Measurements from ENCODE around the gene CDKN1A.

CDKN1A gene

DNA sequence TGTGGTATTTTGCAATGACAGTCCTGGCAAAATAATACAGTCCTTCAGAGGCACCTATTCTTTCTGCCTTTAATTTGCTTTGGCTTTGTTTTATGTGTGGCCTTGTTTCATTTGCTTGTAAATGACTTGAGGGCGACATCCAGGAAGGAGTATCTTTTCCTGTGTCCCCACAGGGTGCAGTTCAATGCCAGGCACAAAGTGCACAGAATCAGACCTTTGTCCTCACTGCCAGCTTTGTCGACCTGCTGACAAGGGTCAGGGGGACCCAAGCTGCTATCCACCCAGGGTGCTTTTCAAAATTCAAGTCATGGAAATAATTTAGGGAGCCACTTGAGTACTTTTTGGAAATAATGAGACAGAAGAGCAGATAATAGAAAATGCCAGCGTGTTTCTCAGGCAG is 37.0 kb upstream of the CDKN1A start:
- DNase-seq, result no peak
- no peak overlapping the region for H2BK120ac ChIP-seq (ENCODE audit: low read depth, low read length)
- H2AK5ac ChIP-seq (ENCODE audit: low read length), result no peak overlapping the region
- H3K56ac ChIP-seq (ENCODE audit: low read length), result no peak overlapping the region
- no peak overlapping the region for H4K5ac ChIP-seq (ENCODE audit: low read length)
- H3K4me1 ChIP-seq (ENCODE audit: control insufficient read depth, low read depth, low read length), result no peaks in the 10 kb centered on the region
- H3K4me3 ChIP-seq (ENCODE audit: low read length), result no peak overlapping the region
- no peak overlapping the region for H2BK5ac ChIP-seq (ENCODE audit: low read length)
- WGBS (ENCODE audit: extremely low coverage, insufficient coverage, low lambda C conversion rate), result no CpG with 5 or more reads among the region's 3 CpGs
- no peak overlapping the region for H3K9ac ChIP-seq (ENCODE audit: low read length)
- no peak overlapping the region for H3K23ac ChIP-seq (ENCODE audit: low read length)
- no peak overlapping the region for H3K4me2 ChIP-seq (ENCODE audit: low read length)
- no peaks in the 10 kb centered on the region for H3K27me3 ChIP-seq (ENCODE audit: insufficient read depth, low read length, poor library complexity)
- no peak overlapping the region for H4K8ac ChIP-seq (ENCODE audit: low read depth, low read length)
- no peak overlapping the region for H3K4ac ChIP-seq (ENCODE audit: low read depth, low read length)
- H3K79me1 ChIP-seq (ENCODE audit: low read length), result no peaks in the 10 kb centered on the region
- H3K36me3 ChIP-seq (ENCODE audit: control insufficient read depth, insufficient read depth, low read length), result no peaks in the 10 kb centered on the region
- H2BK15ac ChIP-seq (replicated peaks; ENCODE audit: low read depth), result no peak overlapping the region
- no peak overlapping the region for H3K27ac ChIP-seq (ENCODE audit: low read depth, low read length)
- H3K79me2 ChIP-seq (ENCODE audit: control insufficient read depth, insufficient read depth, low read length), result no peaks in the 10 kb centered on the region
- no peak overlapping the region for H3K18ac ChIP-seq (ENCODE audit: low read length)

DNA sequence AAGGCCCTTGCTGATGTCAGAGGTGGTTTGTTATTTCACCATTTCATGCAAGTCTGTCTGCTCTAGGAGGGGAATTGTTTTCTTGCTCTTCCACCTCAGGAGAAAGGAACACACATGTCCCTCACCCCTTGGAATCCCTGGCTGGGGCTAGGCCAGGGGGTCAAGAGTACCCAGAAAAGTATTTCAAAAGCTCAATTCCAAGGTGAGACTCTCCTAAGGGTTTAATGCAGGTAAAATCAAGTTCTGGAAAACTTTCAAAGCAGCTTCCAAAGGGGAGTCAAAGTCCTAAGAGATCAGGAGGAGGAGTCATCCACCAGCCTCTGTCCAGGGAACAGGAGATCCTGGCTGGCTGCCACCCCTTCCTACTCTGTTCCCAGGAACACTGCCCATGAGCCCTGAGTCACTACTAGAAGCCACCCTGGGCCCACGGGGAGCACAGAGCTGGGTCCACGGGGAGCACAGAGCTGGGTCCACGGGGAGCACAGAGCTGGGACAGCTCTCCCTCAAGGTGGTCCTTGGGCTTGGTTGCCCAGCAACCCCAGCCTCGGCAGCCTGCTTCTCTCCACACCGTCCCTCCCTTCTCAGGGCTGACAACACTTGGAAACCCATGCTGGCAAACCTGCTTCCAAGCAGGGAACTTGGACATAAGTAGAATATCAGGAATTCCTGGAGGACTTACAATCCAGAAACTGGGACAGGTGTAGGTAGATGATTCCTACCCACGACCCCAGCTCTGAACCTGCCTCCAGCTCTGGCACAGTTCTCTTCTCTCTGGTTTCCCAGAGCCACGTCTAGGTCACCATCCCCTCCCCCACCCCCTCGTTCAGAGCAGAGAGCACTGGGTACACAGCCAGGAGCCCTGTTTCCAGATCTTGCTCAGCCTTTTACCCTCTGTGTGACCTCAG is 35.3 kb upstream of the CDKN1A start:
- Histone ChIP-seq H3K4me1 (ENCODE audit: control insufficient read depth, low read depth, low read length) (no peaks in the 10 kb centered on the region), H3K27ac (ENCODE audit: low read depth, low read length) (no peak overlapping the region), H3K9ac (ENCODE audit: low read length) (no peak overlapping the region), H3K4me2 (ENCODE audit: low read length) (no peak overlapping the region), H4K8ac (ENCODE audit: low read depth, low read length) (no peak overlapping the region), H3K4ac (ENCODE audit: low read depth, low read length) (no peak overlapping the region), H3K36me3 (ENCODE audit: control insufficient read depth, insufficient read depth, low read length) (no peaks in the 10 kb centered on the region), H2AK5ac (ENCODE audit: low read length) (no peak overlapping the region), H3K79me2 (ENCODE audit: control insufficient read depth, insufficient read depth, low read length) (no peaks in the 10 kb centered on the region), H2BK15ac (replicated peaks; ENCODE audit: low read depth) (no peak overlapping the region), H3K18ac (ENCODE audit: low read length) (no peak overlapping the region), H2BK5ac (ENCODE audit: low read length) (no peak overlapping the region), H2BK120ac (ENCODE audit: low read depth, low read length) (no peak overlapping the region), H3K27me3 (ENCODE audit: insufficient read depth, low read length, poor library complexity) (no peaks in the 10 kb centered on the region), H3K4me3 (ENCODE audit: low read length) (no peak overlapping the region), H3K23ac (ENCODE audit: low read length) (no peak overlapping the region), H3K79me1 (ENCODE audit: low read length) (no peaks in the 10 kb centered on the region), H3K56ac (ENCODE audit: low read length) (no peak overlapping the region), H4K5ac (ENCODE audit: low read length) (no peak overlapping the region)
- no CpG with 5 or more reads among the region's 8 CpGs for WGBS (ENCODE audit: extremely low coverage, insufficient coverage, low lambda C conversion rate)
- DNase-seq, result no peak

DNA sequence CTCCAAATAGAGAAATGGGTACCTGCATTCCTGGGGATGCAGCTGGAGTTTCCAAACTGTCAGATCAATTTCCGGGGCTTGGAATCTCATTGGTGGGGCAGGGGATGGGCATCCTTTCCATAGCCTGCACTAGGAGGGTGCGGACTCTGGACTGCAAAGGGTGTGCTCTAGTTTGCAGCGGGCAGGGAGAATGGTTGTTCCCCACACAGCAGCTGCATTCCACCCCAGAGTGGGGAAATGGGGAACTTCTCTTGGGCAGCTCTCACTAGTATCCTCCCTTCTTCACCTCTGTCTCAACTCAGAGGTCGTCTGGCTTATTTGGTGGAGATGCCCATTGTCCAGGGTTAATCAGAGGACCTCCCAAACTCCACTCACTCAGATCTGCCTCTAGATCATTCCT is 34.5 kb upstream of the CDKN1A start:
- Histone ChIP-seq H3K27ac (ENCODE audit: low read depth, low read length) (no peak overlapping the region), H2BK5ac (ENCODE audit: low read length) (no peak overlapping the region), H3K4me2 (ENCODE audit: low read length) (no peak overlapping the region), H2BK15ac (replicated peaks; ENCODE audit: low read depth) (no peak overlapping the region), H3K56ac (ENCODE audit: low read length) (no peak overlapping the region), H3K4me3 (ENCODE audit: low read length) (no peak overlapping the region), H3K18ac (ENCODE audit: low read length) (no peak overlapping the region), H3K79me1 (ENCODE audit: low read length) (no peaks in the 10 kb centered on the region), H3K9ac (ENCODE audit: low read length) (no peak overlapping the region), H4K8ac (ENCODE audit: low read depth, low read length) (no peak overlapping the region), H4K5ac (ENCODE audit: low read length) (no peak overlapping the region), H3K27me3 (ENCODE audit: insufficient read depth, low read length, poor library complexity) (no peaks in the 10 kb centered on the region), H2BK120ac (ENCODE audit: low read depth, low read length) (no peak overlapping the region), H3K4me1 (ENCODE audit: control insufficient read depth, low read depth, low read length) (no peaks in the 10 kb centered on the region), H3K4ac (ENCODE audit: low read depth, low read length) (no peak overlapping the region), H3K36me3 (ENCODE audit: control insufficient read depth, insufficient read depth, low read length) (no peaks in the 10 kb centered on the region), H3K23ac (ENCODE audit: low read length) (no peak overlapping the region), H3K79me2 (ENCODE audit: control insufficient read depth, insufficient read depth, low read length) (no peaks in the 10 kb centered on the region), H2AK5ac (ENCODE audit: low read length) (no peak overlapping the region)
- DNase-seq, result no peak
- no CpG with 5 or more reads among the region's 4 CpGs for WGBS (ENCODE audit: extremely low coverage, insufficient coverage, low lambda C conversion rate)

DNA sequence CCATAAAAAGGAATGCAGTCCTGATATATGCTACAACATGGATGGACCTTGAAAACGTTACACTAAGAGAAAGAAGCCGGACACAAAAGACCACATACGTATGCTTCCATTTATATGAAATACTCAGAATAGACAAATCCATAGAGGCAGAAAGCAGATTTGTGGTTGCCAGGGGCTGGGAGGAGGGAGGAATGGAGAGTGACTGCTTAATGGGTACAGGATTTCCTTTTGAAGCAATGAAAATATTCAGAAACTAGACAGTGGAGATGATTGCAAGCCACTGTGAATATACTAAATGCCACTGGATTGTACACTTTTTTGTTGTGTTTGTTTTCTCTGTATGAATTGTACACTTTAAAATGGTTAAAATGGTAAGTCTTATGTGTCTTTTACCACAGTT is 29.4 kb upstream of the CDKN1A start:
- DNase-seq, result no peak
- Histone ChIP-seq H4K8ac (ENCODE audit: low read depth, low read length) (no peak overlapping the region), H3K36me3 (ENCODE audit: control insufficient read depth, insufficient read depth, low read length) (no peaks in the 10 kb centered on the region), H3K4me2 (ENCODE audit: low read length) (no peak overlapping the region), H3K23ac (ENCODE audit: low read length) (no peak overlapping the region), H3K79me1 (ENCODE audit: low read length) (no peaks in the 10 kb centered on the region), H3K4ac (ENCODE audit: low read depth, low read length) (no peak overlapping the region), H4K5ac (ENCODE audit: low read length) (no peak overlapping the region), H3K27ac (ENCODE audit: low read depth, low read length) (no peak overlapping the region), H3K4me1 (ENCODE audit: control insufficient read depth, low read depth, low read length) (peaks cover 4% of the 10 kb centered on the region), H3K9ac (ENCODE audit: low read length) (no peak overlapping the region), H2AK5ac (ENCODE audit: low read length) (no peak overlapping the region), H2BK5ac (ENCODE audit: low read length) (no peak overlapping the region), H3K4me3 (ENCODE audit: low read length) (no peak overlapping the region), H3K79me2 (ENCODE audit: control insufficient read depth, insufficient read depth, low read length) (no peaks in the 10 kb centered on the region), H3K18ac (ENCODE audit: low read length) (no peak overlapping the region), H3K27me3 (ENCODE audit: insufficient read depth, low read length, poor library complexity) (no peaks in the 10 kb centered on the region), H2BK15ac (replicated peaks; ENCODE audit: low read depth) (no peak overlapping the region), H2BK120ac (ENCODE audit: low read depth, low read length) (no peak overlapping the region), H3K56ac (ENCODE audit: low read length) (no peak overlapping the region)
- no CpG with 5 or more reads among the region's 3 CpGs for WGBS (ENCODE audit: extremely low coverage, insufficient coverage, low lambda C conversion rate)

DNA sequence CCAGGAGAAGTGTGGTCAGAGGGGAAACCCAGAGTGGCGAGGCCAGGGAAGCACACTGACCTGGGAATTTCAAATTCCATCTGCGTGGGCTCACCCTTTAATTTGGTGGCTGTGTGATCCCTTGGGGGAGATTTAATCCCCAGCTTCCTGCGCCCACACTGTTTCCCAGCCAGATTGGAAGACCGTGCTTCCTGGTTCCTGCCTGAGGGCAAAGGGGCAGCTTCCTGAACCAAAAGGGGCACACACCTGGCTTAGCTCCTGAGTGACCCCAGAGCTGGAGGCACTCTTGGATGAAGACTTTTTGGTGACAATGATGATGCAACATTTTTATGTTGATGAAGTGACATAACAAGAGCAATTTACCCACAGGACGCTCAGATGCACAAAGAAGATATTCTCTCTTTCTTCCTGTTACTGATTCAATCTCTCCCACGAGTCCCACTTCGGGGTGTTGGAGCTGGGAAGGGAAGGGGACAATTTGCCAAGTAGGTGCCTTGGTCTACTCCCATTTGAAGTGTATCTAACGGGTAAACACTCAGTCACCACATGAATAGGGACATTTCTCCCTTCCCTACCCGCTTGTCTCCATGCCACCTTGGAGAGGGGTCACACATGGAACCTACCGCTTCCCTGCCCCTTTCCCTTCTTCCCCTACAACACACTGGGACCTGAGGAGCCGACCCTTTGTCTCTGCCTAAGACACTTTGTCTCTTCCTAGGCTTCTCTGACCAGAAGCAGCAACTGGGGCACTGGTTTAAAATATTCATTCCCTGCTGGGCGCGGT is 28.6 kb upstream of the CDKN1A start:
- Histone ChIP-seq H3K79me2 (ENCODE audit: control insufficient read depth, insufficient read depth, low read length) (no peaks in the 10 kb centered on the region), H4K8ac (ENCODE audit: low read depth, low read length) (no peak overlapping the region), H3K18ac (ENCODE audit: low read length) (peak overlapping the region; percentile 79), H2AK5ac (ENCODE audit: low read length) (no peak overlapping the region), H3K23ac (ENCODE audit: low read length) (no peak overlapping the region), H3K56ac (ENCODE audit: low read length) (peak overlapping the region; percentile 38), H3K9ac (ENCODE audit: low read length) (no peak overlapping the region), H3K36me3 (ENCODE audit: control insufficient read depth, insufficient read depth, low read length) (no peaks in the 10 kb centered on the region), H3K4me3 (ENCODE audit: low read length) (no peak overlapping the region), H3K27me3 (ENCODE audit: insufficient read depth, low read length, poor library complexity) (no peaks in the 10 kb centered on the region), H3K79me1 (ENCODE audit: low read length) (no peaks in the 10 kb centered on the region), H4K5ac (ENCODE audit: low read length) (no peak overlapping the region), H2BK15ac (replicated peaks; ENCODE audit: low read depth) (no peak overlapping the region), H3K27ac (ENCODE audit: low read depth, low read length) (no peak overlapping the region), H3K4me1 (ENCODE audit: control insufficient read depth, low read depth, low read length) (peaks cover 4% of the 10 kb centered on the region), H3K4ac (ENCODE audit: low read depth, low read length) (no peak overlapping the region), H2BK120ac (ENCODE audit: low read depth, low read length) (no peak overlapping the region), H3K4me2 (ENCODE audit: low read length) (no peak overlapping the region), H2BK5ac (ENCODE audit: low read length) (no peak overlapping the region)
- no CpG with 5 or more reads among the region's 13 CpGs for WGBS (ENCODE audit: extremely low coverage, insufficient coverage, low lambda C conversion rate)
- DNase-seq, result no peak

Measured in mesendoderm (in vitro differentiated cells).